Measurements from ENCODE around the gene IPCEF1.
"Not testable (repeated sequence)": the region's sequence is repeated elsewhere in the genome, so short reads cannot be mapped to it uniquely, and the experiment has no call there.

IPCEF1 gene

DNA sequence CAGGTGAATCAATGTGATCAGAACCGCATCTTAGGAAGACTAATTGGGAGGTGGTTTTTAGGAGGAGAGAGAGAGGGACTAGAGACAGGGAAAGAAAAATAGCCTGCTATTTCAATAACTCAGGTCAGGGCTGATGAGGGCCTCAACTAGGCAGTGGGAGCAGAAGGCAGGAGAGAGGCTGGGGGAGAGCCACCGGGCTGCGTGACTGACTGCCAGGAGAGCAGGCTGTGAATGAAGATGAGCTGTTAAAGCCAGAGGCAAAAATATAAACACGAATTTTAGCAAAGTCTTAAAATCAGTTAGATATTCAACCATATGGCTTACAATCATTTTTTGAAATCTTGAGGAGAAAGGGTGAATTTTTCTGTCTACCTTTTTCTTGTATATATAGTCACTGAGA, 149.6 kb downstream of the IPCEF1 start:
- Histone ChIP-seq H3K36me3 (ENCODE audit: control insufficient read depth, insufficient read depth, low read length) (no peaks in the 10 kb centered on the region; the same call in 1 of the 2 replicates), H3K4me3 (replicated peaks; ENCODE audit: low read depth, low read length) (no peak overlapping the region), H3K27me3 (replicated peaks; ENCODE audit: control insufficient read depth, insufficient read depth, low read length) (no peaks in the 10 kb centered on the region)
- DNase-seq (ENCODE audit: extremely low read depth, insufficient read length) = no peak
- TF ChIP-seq CTCF (IDR thresholded peaks at IDR 0.05; ENCODE audit: insufficient read depth, low read length, poor library complexity, severe bottlenecking) = no peak

DNA sequence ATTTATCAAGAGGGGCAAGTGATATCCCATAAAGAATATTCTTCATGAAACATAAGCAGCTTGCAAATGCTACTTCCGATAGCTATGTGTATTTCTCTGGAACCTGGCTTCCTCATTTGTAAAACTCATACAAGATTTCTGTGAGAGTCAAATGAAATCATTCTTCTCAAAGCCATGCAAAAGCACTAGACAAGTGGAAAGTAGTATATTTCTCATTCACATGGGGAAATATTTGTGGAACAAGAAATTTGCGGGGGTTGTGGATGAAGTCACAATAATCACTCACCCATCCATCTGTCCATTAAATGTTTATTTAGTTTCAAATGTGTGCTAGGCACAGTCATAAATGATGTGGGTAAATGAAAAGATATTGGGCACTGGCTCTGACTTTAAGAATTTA, 150.5 kb downstream of the IPCEF1 start:
- TF ChIP-seq CTCF (IDR thresholded peaks at IDR 0.05; ENCODE audit: insufficient read depth, low read length, poor library complexity, severe bottlenecking) = no peak
- Histone ChIP-seq H3K4me3 (replicated peaks; ENCODE audit: low read depth, low read length) (no peak overlapping the region), H3K27me3 (replicated peaks; ENCODE audit: control insufficient read depth, insufficient read depth, low read length) (no peaks in the 10 kb centered on the region), H3K36me3 (ENCODE audit: control insufficient read depth, insufficient read depth, low read length) (no peaks in the 10 kb centered on the region; the same call in 1 of the 2 replicates)
- no peak for DNase-seq (ENCODE audit: extremely low read depth, insufficient read length)

DNA sequence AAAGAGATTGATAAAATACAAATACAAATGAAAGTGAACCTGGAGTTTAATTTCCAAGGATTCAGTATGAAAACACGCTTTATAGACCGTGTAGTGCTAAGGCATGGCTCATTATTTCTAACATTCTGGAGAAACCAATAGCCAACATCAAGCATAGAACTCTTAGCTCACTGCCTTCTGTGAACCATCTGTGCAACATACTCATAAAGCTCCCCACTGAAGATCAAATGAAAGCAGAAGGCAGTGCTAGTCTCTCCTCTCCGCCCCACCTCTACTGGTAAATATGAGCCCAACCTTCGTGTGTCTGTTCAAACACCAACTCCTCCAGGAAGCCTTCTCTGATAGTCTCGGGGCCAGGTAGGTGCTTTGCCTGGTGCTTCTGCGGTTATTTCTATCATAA, 153.6 kb downstream of the IPCEF1 start:
- no peak for TF ChIP-seq CTCF (IDR thresholded peaks at IDR 0.05; ENCODE audit: insufficient read depth, low read length, poor library complexity, severe bottlenecking)

GRCh38 chr6:154202339-154202738, 154.3 kb downstream of the IPCEF1 start:
- Histone ChIP-seq H3K4me3 (replicated peaks; ENCODE audit: low read depth, low read length) (no peak overlapping the region), H3K36me3 (ENCODE audit: control insufficient read depth, insufficient read depth, low read length) (no peaks in the 10 kb centered on the region; the same call in none of the 2 replicates), H3K27me3 (replicated peaks; ENCODE audit: control insufficient read depth, insufficient read depth, low read length) (no peaks in the 10 kb centered on the region)
- DNase-seq (ENCODE audit: extremely low read depth, insufficient read length) = no peak
- TF ChIP-seq CTCF (IDR thresholded peaks at IDR 0.05; ENCODE audit: insufficient read depth, low read length, poor library complexity, severe bottlenecking) = no peak

More for the DNA sequence above, 153.6 kb downstream of the IPCEF1 start:
- no peaks in the 10 kb centered on the region; the same call in 1 of the 2 replicates for H3K36me3 ChIP-seq (ENCODE audit: control insufficient read depth, insufficient read depth, low read length)
- no peaks in the 10 kb centered on the region for H3K27me3 ChIP-seq (replicated peaks; ENCODE audit: control insufficient read depth, insufficient read depth, low read length)
- H3K4me3 ChIP-seq (replicated peaks; ENCODE audit: low read depth, low read length) = no peak overlapping the region
- no peak for DNase-seq (ENCODE audit: extremely low read depth, insufficient read length)

DNA sequence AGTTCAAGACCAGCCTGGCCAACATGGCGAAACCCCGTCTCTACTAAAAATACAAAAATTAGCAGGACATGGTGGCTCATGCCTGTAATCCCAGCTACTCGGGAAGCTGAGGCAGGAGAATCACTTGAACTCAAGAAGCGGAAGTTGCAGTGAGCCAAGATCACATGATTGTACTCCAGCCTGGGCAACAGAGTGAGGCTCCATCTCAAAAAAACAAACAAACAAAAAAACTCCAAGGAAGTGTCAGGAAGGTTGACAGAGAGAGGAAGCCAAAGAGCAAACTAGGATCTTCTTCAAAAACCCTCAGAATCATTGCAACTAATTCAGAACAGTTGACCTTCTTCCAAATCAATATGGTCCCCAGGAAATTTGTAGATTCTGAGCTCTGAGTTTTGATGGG, 154.9 kb downstream of the IPCEF1 start:
- not testable (repeated sequence) for H3K4me3 ChIP-seq (replicated peaks; ENCODE audit: low read depth, low read length); H3K36me3 ChIP-seq (ENCODE audit: control insufficient read depth, insufficient read depth, low read length); H3K27me3 ChIP-seq (replicated peaks; ENCODE audit: control insufficient read depth, insufficient read depth, low read length); DNase-seq (ENCODE audit: extremely low read depth, insufficient read length)

DNA sequence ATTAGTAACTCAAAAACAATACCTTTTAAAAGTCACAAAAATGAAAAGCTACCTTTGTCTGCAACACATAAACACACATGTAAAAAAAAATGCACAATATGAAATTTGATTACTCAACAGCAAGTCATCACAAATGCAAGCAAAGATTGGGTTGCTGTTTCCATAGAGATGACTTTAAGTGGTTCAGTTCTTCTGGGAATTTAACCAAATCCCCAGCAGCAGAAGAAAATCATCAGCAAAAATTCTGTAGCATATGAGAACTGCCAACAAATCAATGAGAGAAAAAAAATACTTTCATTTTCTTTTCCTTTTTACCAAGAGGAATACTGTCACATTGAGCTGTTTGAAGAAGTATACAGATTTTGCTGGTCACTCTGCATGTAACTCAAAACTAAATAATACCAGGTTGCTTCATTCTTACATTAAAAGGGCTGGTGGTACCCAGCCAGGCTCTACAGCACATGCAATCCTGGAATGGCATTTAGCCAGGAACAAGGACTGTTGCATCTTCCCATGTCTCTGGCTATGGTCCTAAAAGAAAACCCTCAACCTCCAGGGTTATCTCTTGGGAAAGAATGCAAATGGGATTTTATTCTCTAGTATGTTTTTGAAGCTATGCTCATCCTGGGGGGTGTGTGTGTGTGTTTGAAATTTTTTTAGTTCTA, 159.3 kb downstream of the IPCEF1 start:
- Histone ChIP-seq H3K27me3 (replicated peaks; ENCODE audit: control insufficient read depth, insufficient read depth, low read length) (no peaks in the 10 kb centered on the region), H3K36me3 (ENCODE audit: control insufficient read depth, insufficient read depth, low read length) (no peaks in the 10 kb centered on the region; the same call in 1 of the 2 replicates), H3K4me3 (replicated peaks; ENCODE audit: low read depth, low read length) (no peak overlapping the region; the same call in 1 of the 2 replicates)
- DNase-seq (ENCODE audit: extremely low read depth, insufficient read length) = no peak
- TF ChIP-seq CTCF (IDR thresholded peaks at IDR 0.05; ENCODE audit: insufficient read depth, low read length, poor library complexity, severe bottlenecking) = no peak

Data from GM06990 (cell line).